SH-SY5Y (cell line): ENCODE data around the gene SYT2.

ENCODE experiments used
- GATA2 ChIP-seq: IDR thresholded peaks from 2 replicates; pipeline ENCODE4 v1.6.1; 2011; ENCODE audit warnings: mild to moderate bottlenecking, low read depth, low read length
- GATA3 ChIP-seq: IDR thresholded peaks from 2 replicates; pipeline ENCODE4 v1.6.1; 2011; ENCODE audit warnings: low read depth, mild to moderate bottlenecking, low read length, moderate library complexity

GRCh38 chr1:202701200-202701599 lies 9.1 kb downstream of the SYT2 start:
- TF ChIP-seq GATA2 (no peak), GATA3 (no peak)
